ENCODE data around the gene ZMYND10. TPM values are rescaled to one million over a fixed set of nuclear protein-coding genes. Genes with fewer than 3 reads are reported as not detected.

ZMYND10 gene
- total RNA-seq, 1 donor from 2014 or later, result 13.4 TPM

DNA sequence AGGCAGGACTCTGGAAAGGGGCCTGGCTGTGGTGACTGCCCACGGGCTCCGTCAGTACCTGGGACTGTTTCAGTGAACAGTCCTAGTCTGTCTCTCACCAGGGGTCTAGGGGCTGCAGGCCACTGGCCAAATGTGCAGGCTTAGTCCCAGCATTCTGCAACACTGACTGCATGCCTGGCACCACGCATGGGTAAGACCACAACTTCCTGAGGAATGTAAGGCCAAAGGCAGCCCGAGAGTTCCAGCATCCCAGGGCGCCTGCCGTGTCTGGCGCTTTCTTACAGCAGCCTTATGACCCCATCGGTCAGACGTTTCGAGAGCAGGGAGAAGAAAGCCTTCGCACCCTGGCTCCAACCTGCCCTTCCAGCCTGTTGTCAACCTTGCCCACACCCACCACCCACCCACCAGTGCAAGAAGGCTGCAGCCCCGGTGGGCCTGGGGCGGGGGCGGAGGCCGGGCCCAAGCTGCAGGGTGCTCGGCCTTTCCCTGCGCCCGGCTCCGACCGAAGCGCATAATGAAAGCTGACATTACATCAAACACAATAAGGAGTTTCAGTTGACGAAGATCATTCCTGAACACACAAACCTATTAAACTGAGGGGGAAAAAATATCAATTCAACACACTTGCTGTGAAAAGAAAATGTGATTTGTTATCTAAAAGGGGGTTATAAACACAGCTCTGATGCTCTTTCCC lies 43.3 kb upstream of the ZMYND10 start:
- H3K4me1 Mint-ChIP-seq (ENCODE audit: unreplicated experiment), result peaks cover 7% of the 10 kb centered on the region
- H3K27me3 Mint-ChIP-seq, result no peaks in the 10 kb centered on the region
- DNase-seq (ENCODE audit: extremely low spot score, unreplicated experiment), result no peak
- no peak overlapping the region for H3K4me3 Mint-ChIP-seq
- no peak overlapping the region for H3K27ac Mint-ChIP-seq
- no peaks in the 10 kb centered on the region for H3K36me3 Mint-ChIP-seq
- TF ChIP-seq, protein P1, sequence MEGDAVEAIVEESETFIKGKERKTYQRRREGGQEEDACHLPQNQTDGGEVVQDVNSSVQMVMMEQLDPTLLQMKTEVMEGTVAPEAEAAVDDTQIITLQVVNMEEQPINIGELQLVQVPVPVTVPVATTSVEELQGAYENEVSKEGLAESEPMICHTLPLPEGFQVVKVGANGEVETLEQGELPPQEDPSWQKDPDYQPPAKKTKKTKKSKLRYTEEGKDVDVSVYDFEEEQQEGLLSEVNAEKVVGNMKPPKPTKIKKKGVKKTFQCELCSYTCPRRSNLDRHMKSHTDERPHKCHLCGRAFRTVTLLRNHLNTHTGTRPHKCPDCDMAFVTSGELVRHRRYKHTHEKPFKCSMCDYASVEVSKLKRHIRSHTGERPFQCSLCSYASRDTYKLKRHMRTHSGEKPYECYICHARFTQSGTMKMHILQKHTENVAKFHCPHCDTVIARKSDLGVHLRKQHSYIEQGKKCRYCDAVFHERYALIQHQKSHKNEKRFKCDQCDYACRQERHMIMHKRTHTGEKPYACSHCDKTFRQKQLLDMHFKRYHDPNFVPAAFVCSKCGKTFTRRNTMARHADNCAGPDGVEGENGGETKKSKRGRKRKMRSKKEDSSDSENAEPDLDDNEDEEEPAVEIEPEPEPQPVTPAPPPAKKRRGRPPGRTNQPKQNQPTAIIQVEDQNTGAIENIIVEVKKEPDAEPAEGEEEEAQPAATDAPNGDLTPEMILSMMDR (conservative IDR thresholded peaks at IDR 0.05), result no peak
- H3K9me3 Mint-ChIP-seq, result no peaks in the 10 kb centered on the region

DNA sequence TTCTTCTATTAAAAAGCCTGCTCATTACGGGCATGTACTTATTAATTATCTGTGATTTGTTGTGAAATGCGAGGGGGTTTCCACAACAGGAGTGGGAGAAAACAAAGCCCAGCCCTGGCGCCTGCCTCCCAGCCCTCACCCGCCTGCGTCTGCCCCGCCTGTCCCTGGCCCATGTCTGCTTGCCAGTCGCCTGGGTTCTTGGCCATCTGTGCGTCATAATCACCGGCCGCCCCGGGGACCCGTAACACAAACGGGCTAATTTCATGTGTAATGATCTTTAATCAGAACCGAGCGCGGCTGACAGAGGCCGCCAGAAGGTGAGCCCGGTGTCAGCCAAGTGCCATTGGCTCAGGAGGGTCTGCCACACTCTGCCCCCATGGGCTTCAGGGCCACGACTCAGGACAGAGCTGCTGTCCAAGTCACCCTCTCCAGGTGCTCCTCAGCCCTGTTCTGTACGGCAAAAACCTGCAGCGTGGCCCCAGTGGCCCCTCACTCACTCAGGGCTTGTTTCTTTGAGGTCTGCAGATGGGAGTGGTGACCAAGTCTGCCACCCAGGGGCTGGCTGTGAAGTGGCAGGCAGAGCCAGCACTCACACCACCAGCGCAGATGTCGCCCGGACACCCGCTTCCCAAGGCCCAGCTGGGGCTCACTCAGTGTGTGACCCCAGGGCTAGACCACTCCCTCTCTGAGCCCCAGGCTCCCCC lies 42.6 kb upstream of the ZMYND10 start:
- Mint-ChIP-seq H3K9me3 (no peaks in the 10 kb centered on the region), H3K4me3 (no peak overlapping the region), H3K27ac (no peak overlapping the region), H3K36me3 (no peaks in the 10 kb centered on the region), H3K4me1 (ENCODE audit: unreplicated experiment) (peaks cover 7% of the 10 kb centered on the region), H3K27me3 (no peaks in the 10 kb centered on the region)
- DNase-seq (ENCODE audit: extremely low spot score, unreplicated experiment), result no peak
- TF ChIP-seq, protein P1 (conservative IDR thresholded peaks at IDR 0.05), result peak; percentile 65

DNA sequence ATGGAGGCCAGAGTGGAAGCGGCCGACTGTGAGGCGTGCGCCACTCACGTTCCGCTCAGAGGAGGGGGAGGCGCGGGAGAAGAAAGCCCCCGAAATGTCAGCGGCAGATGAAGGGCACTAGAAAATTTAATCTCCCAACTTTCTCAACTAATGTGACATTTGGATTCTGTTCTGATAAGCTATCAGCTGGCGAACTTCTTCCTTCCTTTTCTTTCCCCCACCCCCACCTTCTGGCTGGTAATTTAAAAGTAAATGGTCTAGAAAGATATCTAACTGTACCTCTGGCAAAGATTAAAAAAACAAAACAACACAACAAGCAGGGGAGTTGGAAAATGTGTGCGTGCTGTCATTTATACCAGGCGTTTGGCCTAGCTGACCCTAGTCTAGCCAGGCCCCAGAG lies 40.2 kb upstream of the ZMYND10 start:
- no peak for DNase-seq (ENCODE audit: extremely low spot score, unreplicated experiment)
- Mint-ChIP-seq H3K4me3 (no peak overlapping the region), H3K9me3 (no peaks in the 10 kb centered on the region), H3K27ac (no peak overlapping the region), H3K36me3 (no peaks in the 10 kb centered on the region), H3K4me1 (ENCODE audit: unreplicated experiment) (peaks cover 21% of the 10 kb centered on the region), H3K27me3 (no peaks in the 10 kb centered on the region)
- TF ChIP-seq, protein P1 (conservative IDR thresholded peaks at IDR 0.05), result no peak

DNA sequence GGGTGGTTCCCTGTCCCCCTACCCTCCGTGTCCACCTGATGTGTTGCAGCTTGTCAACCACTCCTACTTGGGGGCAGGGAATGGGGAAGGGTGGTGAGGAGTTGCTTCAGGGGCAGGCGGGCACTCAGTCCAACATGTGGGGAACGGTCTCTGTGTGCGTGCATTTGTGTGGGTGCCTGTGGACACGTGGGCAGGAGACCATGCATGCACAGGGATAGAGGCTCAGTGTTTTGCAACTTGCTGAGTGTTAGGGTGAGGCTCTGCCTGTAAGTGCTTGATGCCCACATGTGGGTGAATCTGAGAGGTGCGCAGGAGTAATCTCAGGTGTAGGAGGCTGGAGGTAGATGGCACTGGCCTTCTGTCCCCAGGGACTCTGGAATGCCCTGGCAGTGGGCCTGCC lies 38.2 kb upstream of the ZMYND10 start:
- Mint-ChIP-seq H3K36me3 (no peaks in the 10 kb centered on the region), H3K27me3 (no peaks in the 10 kb centered on the region), H3K4me1 (ENCODE audit: unreplicated experiment) (peaks cover 29% of the 10 kb centered on the region), H3K4me3 (peak overlapping the region; percentile 26), H3K27ac (no peak overlapping the region), H3K9me3 (no peaks in the 10 kb centered on the region)
- DNase-seq (ENCODE audit: extremely low spot score, unreplicated experiment), result no peak
- TF ChIP-seq, protein P1 (conservative IDR thresholded peaks at IDR 0.05), result no peak

- H3K27ac Mint-ChIP-seq, result no peak overlapping the region
- H3K4me1 Mint-ChIP-seq (ENCODE audit: unreplicated experiment), result peaks cover 32% of the 10 kb centered on the region
- H3K9me3 Mint-ChIP-seq, result no peaks in the 10 kb centered on the region
- TF ChIP-seq, protein P1 (conservative IDR thresholded peaks at IDR 0.05), result no peak
- H3K36me3 Mint-ChIP-seq, result no peaks in the 10 kb centered on the region
- no peak for DNase-seq (ENCODE audit: extremely low spot score, unreplicated experiment)
- no peaks in the 10 kb centered on the region for H3K27me3 Mint-ChIP-seq
- no peak overlapping the region for H3K4me3 Mint-ChIP-seq
These were observed 37.2 kb upstream of the ZMYND10 start for GRCh38 chr3:50382722-50383121.

Measured in type B pancreatic cell (in vitro differentiated cells).